Astrocyte of the cerebellum (primary cell): ENCODE measurements around the gene DCAF7.

Experiments used
- DNase-seq: peaks from one replicate; pipeline ENCODE4 v3.0.0-alpha.2; 2011; ENCODE audit warnings: low read depth
- H3K4me3 ChIP-seq: 2 replicates; pipeline ENCODE4 v1.5.1; 2011; ENCODE audit warnings: mild to moderate bottlenecking, low read depth, low read length, moderate library complexity
- CTCF ChIP-seq: IDR thresholded peaks from 2 replicates; pipeline ENCODE4 v1.5.1; 2012; ENCODE audit warnings: low read length, low read depth, moderate library complexity, mild to moderate bottlenecking; ENCODE audit errors: missing control alignments
- in situ Hi-C: cut with HindIII; loops from 2 replicates; pipeline ENCODE4 v1.10.0; 2017; ENCODE audit warnings: low sequenced_read_pairs

Gene DCAF7

GRCh38 chr17:63524051-63524450 is 26.2 kb upstream of the DCAF7 start:
- TF ChIP-seq CTCF = no peak
- in situ Hi-C loops = no loop called here
- H3K4me3 ChIP-seq = no peak overlapping the region
- no peak for DNase-seq

- no peak for DNase-seq
- no peak overlapping the region for H3K4me3 ChIP-seq
- TF ChIP-seq CTCF = no peak
- in situ Hi-C loops = no loop called here
Observed at GRCh38 chr17:63525190-63525946, 24.9 kb upstream of the DCAF7 start.

- no peak for DNase-seq
- in situ Hi-C loops = no loop called here
- no peak for TF ChIP-seq CTCF
- no peak overlapping the region for H3K4me3 ChIP-seq
Observed at GRCh38 chr17:63526861-63527260, 23.4 kb upstream of the DCAF7 start.

- DNase-seq = no peak
- no peak overlapping the region for H3K4me3 ChIP-seq
- in situ Hi-C loops = no loop called here
- no peak for TF ChIP-seq CTCF
Observed at GRCh38 chr17:63528183-63528582, 22.1 kb upstream of the DCAF7 start.

GRCh38 chr17:63529711-63530556 is 20.3 kb upstream of the DCAF7 start:
- in situ Hi-C loops = no loop called here
- H3K4me3 ChIP-seq = no peak overlapping the region
- no peak for DNase-seq
- TF ChIP-seq CTCF = no peak

- DNase-seq = no peak
- in situ Hi-C loops = no loop called here
- no peak for TF ChIP-seq CTCF
- no peak overlapping the region for H3K4me3 ChIP-seq
Observed at GRCh38 chr17:63530557-63531021, 19.7 kb upstream of the DCAF7 start.
